GM12801 (cell line): ENCODE measurements around the gene BAIAP2.

Experiments
- TF ChIP-seq, protein P1 (sequence below): IDR thresholded peaks from one replicate; pipeline ENCODE4 v1.5.1; 2011; ENCODE audit warnings: control low read depth; ENCODE audit not compliant: insufficient read length; ENCODE audit errors: extremely low read depth

BAIAP2 gene

DNA sequence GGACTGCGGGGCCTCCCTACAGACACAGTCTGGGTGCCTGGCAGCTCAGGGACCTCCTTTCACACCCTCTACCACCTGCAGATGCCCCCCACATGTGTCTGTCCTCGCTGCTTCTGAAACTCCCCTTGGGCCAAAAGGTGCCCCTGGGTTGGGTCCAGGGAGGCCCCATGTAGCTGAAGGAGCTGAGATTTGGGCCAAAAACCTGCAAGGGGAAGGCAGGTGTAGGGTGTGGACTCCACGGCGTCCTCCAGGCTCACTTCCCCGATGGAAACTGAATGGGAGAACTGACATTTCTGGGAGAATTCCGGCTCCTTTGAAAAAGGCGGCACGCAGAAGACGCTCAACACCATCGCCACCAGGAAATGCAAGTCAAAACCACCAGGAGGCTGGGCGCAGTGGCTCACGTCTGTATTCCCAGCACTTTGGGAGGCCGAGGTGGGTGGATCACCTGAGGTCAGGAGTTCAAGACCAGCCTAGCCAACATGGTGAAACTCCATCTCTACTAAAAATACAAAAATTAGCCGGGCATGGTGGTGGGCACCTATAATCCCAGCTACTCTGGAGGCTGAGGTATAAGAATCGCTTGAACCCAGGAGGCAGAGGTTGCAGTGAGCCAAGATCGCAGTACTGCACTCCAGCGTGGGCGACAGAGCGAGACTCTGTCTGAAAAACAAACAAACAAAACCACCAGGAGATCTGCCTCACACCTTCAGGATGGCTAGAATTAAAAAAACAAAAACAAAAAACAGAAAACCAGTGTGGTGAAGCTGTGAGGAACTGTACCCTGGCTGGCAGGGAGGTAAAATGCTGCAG, 13.2 kb upstream of the BAIAP2 start:
- TF ChIP-seq, protein P1, sequence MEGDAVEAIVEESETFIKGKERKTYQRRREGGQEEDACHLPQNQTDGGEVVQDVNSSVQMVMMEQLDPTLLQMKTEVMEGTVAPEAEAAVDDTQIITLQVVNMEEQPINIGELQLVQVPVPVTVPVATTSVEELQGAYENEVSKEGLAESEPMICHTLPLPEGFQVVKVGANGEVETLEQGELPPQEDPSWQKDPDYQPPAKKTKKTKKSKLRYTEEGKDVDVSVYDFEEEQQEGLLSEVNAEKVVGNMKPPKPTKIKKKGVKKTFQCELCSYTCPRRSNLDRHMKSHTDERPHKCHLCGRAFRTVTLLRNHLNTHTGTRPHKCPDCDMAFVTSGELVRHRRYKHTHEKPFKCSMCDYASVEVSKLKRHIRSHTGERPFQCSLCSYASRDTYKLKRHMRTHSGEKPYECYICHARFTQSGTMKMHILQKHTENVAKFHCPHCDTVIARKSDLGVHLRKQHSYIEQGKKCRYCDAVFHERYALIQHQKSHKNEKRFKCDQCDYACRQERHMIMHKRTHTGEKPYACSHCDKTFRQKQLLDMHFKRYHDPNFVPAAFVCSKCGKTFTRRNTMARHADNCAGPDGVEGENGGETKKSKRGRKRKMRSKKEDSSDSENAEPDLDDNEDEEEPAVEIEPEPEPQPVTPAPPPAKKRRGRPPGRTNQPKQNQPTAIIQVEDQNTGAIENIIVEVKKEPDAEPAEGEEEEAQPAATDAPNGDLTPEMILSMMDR = no peak

DNA sequence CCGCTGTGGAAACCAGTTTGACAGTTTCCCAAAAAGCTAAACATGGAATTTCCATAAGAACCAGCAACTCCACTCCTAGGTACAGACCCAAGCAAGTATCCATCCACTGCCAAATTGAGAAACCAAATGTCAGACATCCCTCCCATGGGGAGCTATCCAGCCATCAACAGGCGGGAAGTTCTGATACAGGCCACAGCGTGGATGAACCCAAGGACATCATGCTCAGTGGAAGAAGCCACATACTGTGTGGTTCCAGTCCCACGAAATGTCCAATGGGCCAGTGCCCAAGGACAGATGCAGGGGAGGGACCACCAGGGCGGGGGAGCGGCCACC, 12.6 kb upstream of the BAIAP2 start:
- TF ChIP-seq, protein P1 = no peak

DNA sequence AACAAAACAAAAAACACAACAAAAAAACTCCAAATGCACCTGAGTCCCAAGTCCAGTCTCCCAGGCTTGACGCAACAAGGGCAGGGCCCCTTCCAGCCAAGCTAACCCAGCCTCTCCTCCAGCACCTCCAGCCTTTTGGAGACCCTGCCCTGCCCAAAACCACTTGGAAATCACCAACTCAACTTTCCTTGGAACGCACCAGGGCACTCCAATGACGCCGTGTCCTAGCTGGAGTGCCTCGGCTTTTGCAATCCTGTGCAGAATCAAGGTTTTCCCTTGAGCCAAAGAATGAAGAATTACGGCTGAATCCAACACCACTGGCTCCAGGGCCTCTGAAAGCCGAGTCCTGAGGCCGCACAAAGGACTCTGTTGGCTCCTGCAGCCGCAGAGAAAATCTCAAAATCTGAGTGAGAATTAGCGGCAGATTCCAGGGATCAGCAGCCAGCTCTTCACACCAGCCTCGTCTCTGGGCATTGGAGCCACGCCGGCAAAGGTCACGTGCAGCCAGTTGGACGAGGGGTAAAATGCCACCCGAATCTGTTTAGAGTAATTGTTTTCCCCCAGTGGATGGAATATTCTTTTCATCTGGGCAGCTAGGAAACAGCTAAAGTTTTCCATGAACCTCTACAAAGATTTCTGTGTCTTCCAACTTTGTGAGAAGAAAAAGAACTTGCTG, 9.7 kb upstream of the BAIAP2 start:
- TF ChIP-seq, protein P1 = no peak

DNA sequence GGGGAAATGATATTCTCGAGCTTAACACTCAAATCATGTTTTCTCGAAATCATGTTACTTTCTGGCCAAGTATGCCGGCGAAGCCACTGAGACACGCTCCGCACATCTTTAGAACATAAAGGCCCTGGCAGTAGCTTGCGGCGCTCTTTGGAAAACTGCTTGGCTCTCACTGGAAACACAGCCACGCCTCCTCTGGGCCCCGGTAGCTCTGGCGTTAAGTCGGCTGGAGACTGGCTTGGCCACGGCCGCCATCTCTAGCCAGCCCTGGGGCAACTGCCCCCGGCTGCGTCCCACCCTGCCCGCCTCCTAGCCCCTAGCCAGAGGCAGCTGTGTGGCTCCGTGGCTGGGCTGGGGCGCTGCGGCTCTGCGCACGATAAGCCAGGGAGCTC, 9.2 kb upstream of the BAIAP2 start:
- TF ChIP-seq, protein P1 = no peak

DNA sequence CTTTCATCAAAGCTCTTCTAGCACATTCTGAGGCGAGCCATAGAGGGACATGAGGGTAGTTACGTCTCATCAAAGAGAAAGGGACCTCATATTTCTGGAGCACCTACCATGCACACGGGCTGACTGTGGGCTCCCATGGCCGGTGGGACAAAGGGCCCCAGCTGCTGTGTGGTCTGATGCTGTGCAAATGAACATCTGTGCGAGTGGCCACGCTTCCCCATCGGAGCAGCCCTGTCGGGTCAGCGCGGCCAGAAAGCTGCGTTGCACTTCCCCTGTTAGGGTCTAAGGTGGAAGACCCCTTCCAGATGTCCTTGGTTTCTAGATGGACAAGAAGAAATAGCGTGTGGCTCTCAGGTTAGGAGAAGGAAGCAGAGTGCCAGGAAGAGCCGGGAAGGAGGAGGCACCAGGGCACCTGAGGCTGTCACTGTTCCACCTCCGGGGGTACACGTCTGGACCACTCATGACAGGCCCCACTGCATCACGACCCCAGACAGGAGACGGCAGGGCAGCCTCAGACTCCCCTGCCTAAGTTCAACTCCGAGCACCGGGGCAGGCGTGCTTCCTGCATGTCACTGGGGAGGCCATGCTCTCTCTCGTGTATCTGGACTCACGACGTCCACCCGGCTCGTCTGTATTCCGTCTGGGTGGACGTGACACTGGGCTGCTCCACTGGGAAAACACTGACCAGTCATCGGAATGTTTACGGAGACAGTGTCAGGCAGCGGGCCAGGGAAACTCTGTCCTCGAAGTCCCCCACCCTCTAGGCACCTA, 8.5 kb upstream of the BAIAP2 start:
- TF ChIP-seq, protein P1 = no peak

DNA sequence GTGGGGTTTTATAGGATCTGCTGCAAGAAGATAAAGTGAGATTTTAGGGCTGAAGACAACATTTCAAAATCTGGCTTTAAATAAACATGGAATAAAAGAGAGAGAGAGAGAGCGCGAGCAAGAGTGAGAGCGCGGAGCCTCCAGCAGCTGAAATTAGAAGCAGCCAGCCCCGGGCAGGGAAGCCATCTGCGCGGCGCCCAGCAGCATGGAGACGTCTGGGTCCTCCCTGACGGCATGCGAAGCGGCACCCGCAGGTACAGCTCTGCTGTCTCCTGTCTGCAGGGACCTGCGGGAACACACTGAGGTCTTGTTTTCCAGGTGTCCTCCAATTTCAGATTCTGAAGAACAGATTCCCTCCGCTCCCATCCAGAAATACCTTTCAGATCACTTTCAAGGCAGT, 7.9 kb upstream of the BAIAP2 start:
- TF ChIP-seq, protein P1 = no peak
